Gastrocnemius medialis (tissue), 4 donors: Measurements from ENCODE around the gene HAO1.

Experiments used
- POLR2A ChIP-seq, 2 donors: fragments of 450-650 bp; IDR thresholded peaks; one replicate each; pipeline ENCODE4 v1.6.1; 2017; ENCODE audit warnings: antibody characterized with exemption in 2 of 2, mild to moderate bottlenecking in 2 of 2, moderate library complexity in 2 of 2
- TF ChIP-seq, protein P1 (sequence below), 5 experiments: fragments of 450-650 bp in 3 of 5; fragments of 200-600 bp in 2 of 5; sonication (generic) in 2 of 5; IDR thresholded peaks in 4 of 5; conservative IDR thresholded peaks in 1 of 5; 1 replicate in 4 of 5; 2 replicates in 1 of 5; pipeline ENCODE4 v1.5.1; 2016 to 2019; ENCODE audit warnings: antibody characterized with exemption in 5 of 5, mild to moderate bottlenecking in 3 of 5, moderate library complexity in 3 of 5

GRCh38 chr20:7939663-7940062, 595 bp downstream of the HAO1 start:
- TF ChIP-seq, protein P1, sequence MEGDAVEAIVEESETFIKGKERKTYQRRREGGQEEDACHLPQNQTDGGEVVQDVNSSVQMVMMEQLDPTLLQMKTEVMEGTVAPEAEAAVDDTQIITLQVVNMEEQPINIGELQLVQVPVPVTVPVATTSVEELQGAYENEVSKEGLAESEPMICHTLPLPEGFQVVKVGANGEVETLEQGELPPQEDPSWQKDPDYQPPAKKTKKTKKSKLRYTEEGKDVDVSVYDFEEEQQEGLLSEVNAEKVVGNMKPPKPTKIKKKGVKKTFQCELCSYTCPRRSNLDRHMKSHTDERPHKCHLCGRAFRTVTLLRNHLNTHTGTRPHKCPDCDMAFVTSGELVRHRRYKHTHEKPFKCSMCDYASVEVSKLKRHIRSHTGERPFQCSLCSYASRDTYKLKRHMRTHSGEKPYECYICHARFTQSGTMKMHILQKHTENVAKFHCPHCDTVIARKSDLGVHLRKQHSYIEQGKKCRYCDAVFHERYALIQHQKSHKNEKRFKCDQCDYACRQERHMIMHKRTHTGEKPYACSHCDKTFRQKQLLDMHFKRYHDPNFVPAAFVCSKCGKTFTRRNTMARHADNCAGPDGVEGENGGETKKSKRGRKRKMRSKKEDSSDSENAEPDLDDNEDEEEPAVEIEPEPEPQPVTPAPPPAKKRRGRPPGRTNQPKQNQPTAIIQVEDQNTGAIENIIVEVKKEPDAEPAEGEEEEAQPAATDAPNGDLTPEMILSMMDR (IDR thresholded peaks at IDR 0.05 in 4 of 5, conservative IDR thresholded peaks at IDR 0.05 in 1 of 5), result no peak
- no peak for TF ChIP-seq POLR2A (IDR thresholded peaks at IDR 0.05)
